Activated naive CD8-positive, alpha-beta T cell treated with anti-CD3 and anti-CD28 coated beads for 36 hours (primary cell): ENCODE measurements around the gene TBX5. TPM values are rescaled to one million over a fixed set of nuclear protein-coding genes. Genes with fewer than 3 reads are reported as not detected.
A peak's percentile ranks its signal among the peaks of the same experiment; 100 is the strongest.

ENCODE experiments used
- DNase-seq: peaks from one replicate; pipeline ENCODE4 v3.0.0; 2021
- H3K27ac Mint-ChIP-seq: one replicate; pipeline ENCODE4 v1.8.0; 2022; ENCODE audit warnings: mild to moderate bottlenecking, moderate library complexity, mixed read lengths
- H3K27me3 Mint-ChIP-seq: one replicate; pipeline ENCODE4 v1.8.0; 2022; ENCODE audit warnings: mild to moderate bottlenecking, mixed read lengths
- H3K36me3 Mint-ChIP-seq: one replicate; pipeline ENCODE4 v1.8.0; 2021; ENCODE audit warnings: mild to moderate bottlenecking, mixed read lengths
- H3K4me1 Mint-ChIP-seq: one replicate; pipeline ENCODE4 v1.8.0; 2021; ENCODE audit warnings: mixed read lengths
- H3K4me3 Mint-ChIP-seq: one replicate; pipeline ENCODE4 v1.8.0; 2022; ENCODE audit warnings: mild to moderate bottlenecking, moderate library complexity, mixed read lengths
- H3K9me3 Mint-ChIP-seq: one replicate; pipeline ENCODE4 v1.8.0; 2022; ENCODE audit warnings: mixed read lengths
- total RNA-seq, 2 experiments: library from RNA; stranded (reverse); gene quantifications; one replicate each; pipeline ENCODE4 v1.2.3, GENCODE V29; 2021

Gene TBX5
- total RNA-seq, 2 experiments from 2014 or later, result not detected

GRCh38 chr12:114412825-114413749, 7.1 kb upstream of the TBX5 start:
- H3K9me3 Mint-ChIP-seq, result no peaks in the 10 kb centered on the region
- DNase-seq, result no peak
- no peak overlapping the region for H3K27ac Mint-ChIP-seq
- H3K27me3 Mint-ChIP-seq, result peaks cover 87% of the 10 kb centered on the region
- H3K4me1 Mint-ChIP-seq, result peaks cover 10% of the 10 kb centered on the region
- peaks cover 2% of the 10 kb centered on the region for H3K36me3 Mint-ChIP-seq
- no peak overlapping the region for H3K4me3 Mint-ChIP-seq

GRCh38 chr12:114412307-114412706, 6.4 kb upstream of the TBX5 start:
- Mint-ChIP-seq H3K4me1 (peaks cover 13% of the 10 kb centered on the region), H3K9me3 (no peaks in the 10 kb centered on the region), H3K27me3 (peaks cover 90% of the 10 kb centered on the region), H3K27ac (no peak overlapping the region), H3K4me3 (no peak overlapping the region), H3K36me3 (peaks cover 2% of the 10 kb centered on the region)
- no peak for DNase-seq

- Mint-ChIP-seq H3K4me3 (no peak overlapping the region), H3K27ac (no peak overlapping the region), H3K9me3 (no peaks in the 10 kb centered on the region), H3K36me3 (peaks cover 2% of the 10 kb centered on the region), H3K4me1 (peaks cover 13% of the 10 kb centered on the region), H3K27me3 (peaks cover 93% of the 10 kb centered on the region)
- DNase-seq, result no peak
These were observed 5.3 kb upstream of the TBX5 start for GRCh38 chr12:114411071-114411837.

GRCh38 chr12:114409852-114410600, 4.1 kb upstream of the TBX5 start:
- Mint-ChIP-seq H3K4me3 (no peak overlapping the region), H3K27me3 (peaks cover 96% of the 10 kb centered on the region), H3K36me3 (peaks cover 3% of the 10 kb centered on the region)

GRCh38 chr12:114408886-114409851, 3.2 kb upstream of the TBX5 start:
- Mint-ChIP-seq H3K27me3 (peaks cover 96% of the 10 kb centered on the region), H3K4me1 (peaks cover 20% of the 10 kb centered on the region), H3K27ac (no peak overlapping the region), H3K9me3 (no peaks in the 10 kb centered on the region), H3K4me3 (peak overlapping the region; percentile 25), H3K36me3 (peaks cover 3% of the 10 kb centered on the region)
- no peak for DNase-seq

More at GRCh38 chr12:114409852-114410600, 4.1 kb upstream of the TBX5 start:
- H3K9me3 Mint-ChIP-seq, result no peaks in the 10 kb centered on the region
- H3K27ac Mint-ChIP-seq, result no peak overlapping the region
- DNase-seq, result no peak
- H3K4me1 Mint-ChIP-seq, result peaks cover 16% of the 10 kb centered on the region

GRCh38 chr12:114408471-114408885, 2.5 kb upstream of the TBX5 start:
- Mint-ChIP-seq H3K27me3 (peaks cover 100% of the 10 kb centered on the region), H3K36me3 (peaks cover 3% of the 10 kb centered on the region), H3K9me3 (no peaks in the 10 kb centered on the region), H3K4me3 (no peak overlapping the region), H3K4me1 (peaks cover 20% of the 10 kb centered on the region), H3K27ac (no peak overlapping the region)
- DNase-seq, result no peak

- peaks cover 3% of the 10 kb centered on the region for H3K36me3 Mint-ChIP-seq
- peaks cover 100% of the 10 kb centered on the region for H3K27me3 Mint-ChIP-seq
- peaks cover 20% of the 10 kb centered on the region for H3K4me1 Mint-ChIP-seq
- H3K27ac Mint-ChIP-seq, result no peak overlapping the region
- no peaks in the 10 kb centered on the region for H3K9me3 Mint-ChIP-seq
- no peak for DNase-seq
- no peak overlapping the region for H3K4me3 Mint-ChIP-seq
These were observed 2.0 kb upstream of the TBX5 start for GRCh38 chr12:114407842-114408411.

- H3K4me1 Mint-ChIP-seq, result peaks cover 20% of the 10 kb centered on the region
- H3K9me3 Mint-ChIP-seq, result no peaks in the 10 kb centered on the region
- H3K27ac Mint-ChIP-seq, result no peak overlapping the region
- peaks cover 100% of the 10 kb centered on the region for H3K27me3 Mint-ChIP-seq
- DNase-seq, result no peak
- peaks cover 3% of the 10 kb centered on the region for H3K36me3 Mint-ChIP-seq
- no peak overlapping the region for H3K4me3 Mint-ChIP-seq
These were observed 1.3 kb upstream of the TBX5 start for GRCh38 chr12:114406984-114407841.

- Mint-ChIP-seq H3K9me3 (no peaks in the 10 kb centered on the region), H3K4me3 (no peak overlapping the region), H3K4me1 (peaks cover 20% of the 10 kb centered on the region), H3K27ac (peak overlapping the region; percentile 52), H3K36me3 (peaks cover 3% of the 10 kb centered on the region), H3K27me3 (peaks cover 100% of the 10 kb centered on the region)
- DNase-seq, result no peak
These were observed 506 bp upstream of the TBX5 start for GRCh38 chr12:114406316-114406983.

- Mint-ChIP-seq H3K4me3 (no peak overlapping the region), H3K27ac (peak overlapping the region; percentile 22), H3K27me3 (peaks cover 100% of the 10 kb centered on the region), H3K9me3 (no peaks in the 10 kb centered on the region), H3K36me3 (peaks cover 3% of the 10 kb centered on the region), H3K4me1 (peaks cover 24% of the 10 kb centered on the region)
- no peak for DNase-seq
These were observed 922 bp downstream of the TBX5 start for GRCh38 chr12:114404926-114405518.

GRCh38 chr12:114404083-114404925, 1.6 kb downstream of the TBX5 start:
- no peak for DNase-seq
- H3K27me3 Mint-ChIP-seq, result peaks cover 100% of the 10 kb centered on the region
- peaks cover 19% of the 10 kb centered on the region for H3K4me1 Mint-ChIP-seq
- no peaks in the 10 kb centered on the region for H3K9me3 Mint-ChIP-seq
- peak overlapping the region; percentile 22 for H3K27ac Mint-ChIP-seq
- no peak overlapping the region for H3K4me3 Mint-ChIP-seq
- H3K36me3 Mint-ChIP-seq, result peaks cover 1% of the 10 kb centered on the region

GRCh38 chr12:114403690-114404066, 2.3 kb downstream of the TBX5 start:
- Mint-ChIP-seq H3K27me3 (peaks cover 100% of the 10 kb centered on the region), H3K4me1 (peaks cover 17% of the 10 kb centered on the region), H3K36me3 (peaks cover 1% of the 10 kb centered on the region), H3K9me3 (no peaks in the 10 kb centered on the region), H3K4me3 (no peak overlapping the region), H3K27ac (no peak overlapping the region)
- DNase-seq, result no peak
